CD4-positive, alpha-beta T cell treated with Interferon alpha-2 for 1 hour (primary cell): Measurements from ENCODE around the gene EXOC2.
A peak's percentile ranks its signal among the peaks of the same experiment; 100 is the strongest.
"Not testable (repeated sequence)": the region's sequence is repeated elsewhere in the genome, so short reads cannot be mapped to it uniquely, and the experiment has no call there.

Source experiments
- DNase-seq, 2 donors: peaks; one replicate each; pipeline ENCODE4 v3.0.0-alpha.2; 2020 to 2022

The EXOC2 gene

DNA sequence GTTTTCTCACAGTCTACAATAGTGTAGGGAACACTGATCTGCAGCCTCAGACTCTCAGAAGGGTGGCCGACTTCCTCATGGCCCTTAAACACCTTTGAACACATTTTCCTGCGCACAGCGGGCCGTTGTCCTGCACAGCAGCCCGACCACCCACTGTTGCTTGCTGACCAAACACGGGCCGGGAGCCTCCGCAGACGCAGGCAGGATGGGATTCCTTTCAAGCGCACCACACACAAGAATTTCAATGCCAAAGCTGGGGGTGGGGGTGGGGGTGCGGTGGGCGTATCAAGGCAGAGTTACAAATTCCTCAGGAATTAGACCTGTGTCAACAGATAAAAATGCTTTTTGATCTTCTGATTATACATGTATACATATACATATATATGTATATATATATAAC is 110.6 kb downstream of the EXOC2 start:
- no peak for DNase-seq

DNA sequence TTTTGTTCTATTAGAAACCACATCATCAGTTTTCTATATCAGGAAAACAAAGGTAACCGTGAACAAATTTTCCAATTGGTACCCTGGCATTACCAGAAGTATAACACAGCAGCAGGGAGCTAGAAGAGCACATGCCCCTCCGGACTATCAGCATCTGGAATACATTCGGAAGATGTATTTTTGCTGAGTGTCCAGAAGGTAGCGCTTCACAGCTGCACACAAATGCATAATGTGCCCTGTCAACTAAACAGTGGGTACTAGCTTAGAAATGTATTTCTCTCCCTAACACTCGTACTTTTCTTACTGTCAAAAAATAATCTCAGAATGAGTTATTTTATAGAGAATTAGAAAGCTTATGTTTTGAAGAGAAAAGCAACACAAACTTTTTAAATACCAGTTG is 113.6 kb downstream of the EXOC2 start:
- DNase-seq: no peak

DNA sequence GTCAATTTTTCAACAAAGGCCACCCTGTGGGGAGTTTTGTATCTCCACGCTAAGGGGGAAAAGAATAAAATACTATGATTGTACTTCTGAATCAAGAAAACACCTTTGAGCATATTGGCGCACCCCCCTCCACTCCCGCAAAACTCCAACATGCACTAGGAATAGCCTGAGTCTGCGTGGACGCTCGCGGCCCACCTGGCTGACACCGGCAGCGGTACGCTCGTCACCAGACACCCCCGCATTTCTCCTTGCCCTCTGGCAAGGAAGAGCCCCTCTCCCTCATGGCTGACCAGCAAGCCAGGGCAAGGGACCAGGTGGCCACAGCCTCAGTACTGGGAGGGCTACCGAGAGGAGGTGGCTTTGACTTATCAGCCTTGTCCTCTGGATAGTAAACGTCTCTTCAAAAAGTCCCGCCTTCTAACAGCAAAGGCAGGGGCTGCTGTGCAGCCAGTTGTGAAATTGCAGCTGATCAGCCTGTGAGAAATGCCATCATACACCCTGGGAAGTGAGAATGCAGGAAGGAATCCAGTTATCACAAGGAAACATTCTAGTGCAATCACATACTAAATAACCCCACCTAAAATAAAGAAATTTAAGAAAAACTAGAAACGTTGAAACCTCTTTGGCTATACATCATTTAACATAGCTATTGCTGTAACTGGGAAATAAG is 120.2 kb downstream of the EXOC2 start:
- no peak for DNase-seq

DNA sequence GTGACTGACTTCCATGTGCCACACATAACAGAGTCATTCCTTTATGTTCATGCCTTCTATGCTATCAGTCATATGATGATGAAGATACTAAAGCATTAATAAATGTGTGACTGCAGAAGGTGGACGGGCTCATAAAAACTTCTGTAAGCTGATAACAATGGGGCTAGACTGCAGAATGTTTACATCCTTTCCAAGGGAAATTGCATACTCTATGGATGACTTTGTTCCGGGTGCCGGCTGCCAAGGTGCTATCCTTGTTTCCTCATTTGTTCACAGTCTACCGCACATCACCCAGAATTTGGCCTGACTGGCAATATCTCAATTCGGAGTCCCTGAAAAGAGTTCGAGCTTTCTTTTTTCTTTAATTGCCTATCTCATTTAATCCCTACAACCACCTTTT is 121.0 kb downstream of the EXOC2 start:
- no peak for DNase-seq

DNA sequence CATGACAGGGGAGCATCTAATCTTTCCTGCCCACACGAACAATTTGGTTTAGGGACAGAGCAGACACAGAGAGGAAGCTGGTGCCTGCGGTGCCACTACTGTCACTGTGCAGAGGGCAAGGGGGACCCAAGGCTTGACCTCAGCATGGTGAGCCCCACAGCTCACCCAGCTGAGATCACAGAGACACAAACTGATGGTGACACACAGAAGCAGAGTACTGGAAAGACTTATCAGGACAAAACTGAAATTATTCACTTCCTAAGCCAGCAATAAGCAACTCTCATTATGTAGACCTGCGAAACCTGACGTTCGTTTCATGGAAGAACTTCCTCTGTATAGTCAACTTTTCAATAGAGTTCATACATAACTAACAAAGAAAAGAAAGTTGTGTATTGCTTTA is 122.1 kb downstream of the EXOC2 start:
- DNase-seq: no peak

DNA sequence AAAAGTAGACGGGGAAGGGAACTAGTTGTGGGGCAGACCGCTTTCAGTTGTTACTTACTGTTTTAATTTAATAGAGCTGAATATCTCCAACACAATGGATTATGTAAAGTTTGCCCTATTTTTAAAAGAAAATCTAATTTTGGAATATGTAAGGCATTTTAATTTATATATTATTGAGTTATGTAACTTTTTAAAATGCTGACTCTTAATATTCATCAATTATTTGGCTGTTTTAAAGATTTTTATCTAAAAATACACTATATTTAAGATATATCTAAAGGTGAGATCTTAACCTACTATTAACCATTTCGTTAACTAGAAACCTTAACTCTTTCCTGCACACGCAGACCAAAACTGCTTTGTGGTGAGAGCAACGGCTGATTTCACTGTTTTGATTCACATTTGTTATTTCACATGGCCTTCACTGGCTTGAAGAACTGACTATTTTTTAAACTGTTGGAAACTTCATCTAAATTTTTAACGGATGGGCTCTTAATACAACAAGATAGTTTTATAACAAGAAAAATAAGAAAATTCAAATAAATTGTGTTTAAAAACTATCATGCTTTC is 123.9 kb downstream of the EXOC2 start:
- DNase-seq: no peak

DNA sequence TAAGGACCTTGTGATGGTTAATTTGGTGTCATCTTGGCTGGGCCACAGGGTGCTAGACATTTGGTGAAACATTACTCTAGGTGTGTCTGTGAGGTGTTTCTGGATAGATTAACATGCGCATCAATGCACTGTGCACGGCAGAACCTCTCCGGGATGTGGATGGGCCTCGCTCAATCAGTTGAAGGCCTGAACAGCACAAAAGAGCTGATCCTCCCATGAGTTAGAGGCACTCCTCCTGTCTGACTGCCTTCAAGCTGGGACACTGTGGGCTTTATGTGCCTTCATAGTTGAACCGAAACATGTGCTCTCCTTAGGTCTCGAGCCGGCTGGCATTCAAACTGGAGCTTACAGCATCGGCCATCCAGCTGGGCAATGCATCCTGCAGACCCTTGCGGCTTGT is 124.9 kb downstream of the EXOC2 start:
- DNase-seq: no peak

DNA sequence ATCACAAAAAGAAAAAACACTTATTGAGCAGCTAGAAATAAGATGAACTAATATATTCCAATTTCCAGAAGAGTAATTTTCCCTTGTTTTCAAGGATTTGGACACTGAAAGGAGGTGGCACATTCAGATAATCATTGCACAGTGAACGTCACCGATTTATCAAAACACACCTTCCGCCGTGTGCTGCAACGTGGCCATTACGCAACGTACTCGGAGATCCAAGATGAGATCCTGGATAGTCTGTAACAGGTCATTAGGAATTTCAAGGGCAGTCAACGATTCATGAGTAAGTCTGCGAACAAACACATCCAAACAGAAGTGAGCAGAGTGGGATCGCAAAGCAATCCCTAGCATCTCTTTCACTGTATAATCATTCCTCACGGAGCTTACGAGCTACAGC is 129.1 kb downstream of the EXOC2 start:
- no peak for DNase-seq

DNA sequence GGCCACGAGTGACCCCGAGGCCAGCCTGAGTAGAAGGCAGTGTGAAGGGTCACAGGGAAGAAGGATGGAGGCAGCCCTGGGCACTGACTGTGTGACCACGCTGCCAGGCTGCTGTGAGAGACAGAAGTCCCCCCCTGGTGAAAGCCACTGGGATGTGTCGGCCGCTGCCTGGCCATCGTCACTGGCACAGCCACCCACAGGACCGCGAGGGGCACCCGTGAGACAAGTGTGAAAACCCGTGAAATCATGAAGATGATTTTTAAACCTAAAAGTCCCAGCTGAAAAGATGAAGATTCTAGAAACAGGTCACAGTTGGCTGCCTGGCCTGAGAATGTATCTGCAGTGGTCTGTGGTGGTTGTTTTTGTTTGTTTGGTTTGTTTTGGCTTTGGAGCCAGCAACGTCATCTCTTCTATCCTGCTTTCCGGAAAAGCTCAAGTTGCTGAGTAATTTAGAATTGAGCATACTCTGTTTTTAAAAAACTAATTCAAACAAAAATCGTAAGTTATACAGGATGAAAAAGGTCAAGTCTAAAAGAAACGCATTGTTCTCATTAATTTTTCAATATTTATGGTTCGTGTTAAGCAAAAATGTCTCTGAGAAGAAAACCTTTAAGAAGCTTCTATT is 130.8 kb downstream of the EXOC2 start:
- DNase-seq: no peak

DNA sequence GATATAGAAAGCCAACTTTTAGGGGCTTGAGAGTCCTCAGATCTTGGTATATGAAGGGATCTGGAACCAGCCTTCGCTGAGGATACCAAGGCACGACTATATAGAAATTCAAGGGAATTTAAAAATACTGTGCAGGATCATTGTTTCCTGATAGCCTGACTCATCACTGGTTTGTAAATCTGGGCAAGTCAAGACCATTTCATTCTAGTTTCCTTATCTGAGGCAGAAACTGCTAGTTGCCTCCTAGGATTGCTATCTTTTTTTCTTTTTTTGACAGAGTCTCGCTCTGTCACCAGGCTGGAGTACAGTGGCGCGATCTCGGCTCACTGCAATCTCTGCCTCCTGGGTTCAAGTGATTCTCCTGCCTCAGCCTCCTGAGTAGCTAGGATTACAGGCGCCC is 131.6 kb downstream of the EXOC2 start:
- not testable (repeated sequence) for DNase-seq

DNA sequence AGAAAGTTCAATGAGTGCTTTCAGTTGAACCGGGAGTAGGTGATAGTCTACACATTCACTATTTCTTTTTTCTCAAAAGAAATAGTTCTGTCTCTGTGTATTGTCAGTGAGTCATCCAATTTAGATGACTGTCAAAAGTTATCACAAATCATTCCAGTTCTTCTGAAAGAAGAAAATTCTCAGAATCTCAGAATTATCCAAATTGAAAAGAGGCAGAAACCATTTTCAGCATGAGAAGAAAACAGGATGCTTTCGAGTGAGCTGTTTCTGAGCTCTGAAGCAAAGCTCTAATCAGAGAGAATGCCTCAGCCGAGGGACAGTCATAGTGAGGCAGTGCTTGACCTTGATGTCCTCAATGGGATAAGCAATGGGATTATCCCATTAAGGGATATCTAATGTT is 134.0 kb downstream of the EXOC2 start:
- DNase-seq: no peak

DNA sequence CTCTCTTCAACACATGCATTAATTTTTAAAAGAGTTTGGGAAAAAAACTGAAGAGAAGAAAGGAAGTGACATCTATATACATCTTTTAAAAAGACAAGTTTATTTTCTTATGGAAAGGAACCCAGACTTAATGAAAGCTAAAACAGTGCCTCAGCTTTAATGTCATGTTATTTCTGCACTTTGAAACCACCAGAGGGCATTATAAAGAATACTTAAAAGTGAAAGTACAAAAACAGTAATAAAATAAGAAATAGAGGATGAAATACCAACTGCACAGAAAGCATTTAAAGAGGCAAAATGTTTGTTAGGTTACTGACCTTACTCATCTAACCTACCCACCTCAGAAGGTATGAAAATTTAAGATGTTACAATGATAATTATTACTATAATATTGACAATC is 134.8 kb downstream of the EXOC2 start:
- peak in 1 of 2 donors; percentile 11 for DNase-seq

DNA sequence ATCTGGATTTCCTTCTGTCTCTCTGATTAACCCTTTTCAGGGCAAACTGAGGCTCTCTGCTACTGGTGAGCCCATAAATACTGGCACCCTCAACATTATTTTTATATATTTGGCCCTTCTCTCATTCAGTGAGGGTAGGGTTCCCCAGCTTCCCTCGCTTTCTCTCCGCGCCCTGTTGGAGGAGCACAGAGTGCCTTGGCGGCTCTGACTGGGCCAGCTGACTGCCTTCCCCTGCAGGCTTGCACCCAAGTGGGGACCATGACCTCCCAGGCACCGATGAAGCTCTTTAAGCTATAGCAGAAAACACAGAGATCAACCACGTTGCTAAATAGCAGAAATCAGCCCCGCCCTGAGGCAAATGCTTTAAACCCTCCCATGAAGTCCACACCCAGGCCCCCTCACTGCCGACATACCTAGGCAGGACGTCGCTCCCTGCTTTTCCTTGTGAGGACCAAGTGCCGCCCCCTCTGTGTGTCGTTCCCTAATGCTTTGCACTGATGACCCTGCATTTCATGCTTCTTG is 141.0 kb downstream of the EXOC2 start:
- DNase-seq: no peak

DNA sequence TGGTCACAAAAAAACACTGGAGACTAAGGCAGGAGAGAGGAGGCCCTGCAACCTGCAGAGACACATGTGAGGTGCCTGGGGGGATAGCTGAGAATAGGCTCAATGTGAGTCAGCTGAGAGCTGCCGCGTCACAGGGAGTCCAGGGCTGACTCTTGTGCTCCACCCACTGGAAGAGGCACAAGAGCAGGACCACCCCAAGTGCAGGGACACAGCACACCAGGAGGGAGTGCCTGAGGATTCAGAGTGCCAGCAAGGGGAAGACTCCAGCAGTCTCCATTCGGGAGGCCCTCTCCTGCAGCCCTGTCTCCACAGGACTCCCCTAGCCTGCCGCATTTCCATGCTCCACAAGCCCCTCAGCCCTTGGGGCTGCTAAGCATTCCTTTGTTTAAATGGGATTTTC is 141.5 kb downstream of the EXOC2 start:
- no peak for DNase-seq

DNA sequence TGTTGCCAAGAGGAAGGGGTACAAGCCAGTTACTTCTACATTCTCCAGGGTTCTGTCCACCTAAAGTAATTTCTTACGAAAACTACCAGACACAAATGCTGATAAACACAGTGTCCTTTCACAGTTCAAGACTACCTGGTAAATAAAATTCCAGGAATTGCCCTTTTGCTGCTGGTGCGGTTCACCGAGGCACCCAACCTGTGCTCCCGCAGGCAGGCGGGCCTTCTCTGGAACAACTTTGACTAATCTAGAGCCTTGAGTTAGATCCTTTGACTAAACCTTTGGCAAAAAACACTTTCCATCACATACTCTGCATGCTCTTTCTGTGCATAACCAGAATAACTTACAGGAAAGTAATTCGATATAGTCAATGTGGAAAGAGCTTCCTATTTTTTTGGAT is 143.0 kb downstream of the EXOC2 start:
- no peak for DNase-seq

DNA sequence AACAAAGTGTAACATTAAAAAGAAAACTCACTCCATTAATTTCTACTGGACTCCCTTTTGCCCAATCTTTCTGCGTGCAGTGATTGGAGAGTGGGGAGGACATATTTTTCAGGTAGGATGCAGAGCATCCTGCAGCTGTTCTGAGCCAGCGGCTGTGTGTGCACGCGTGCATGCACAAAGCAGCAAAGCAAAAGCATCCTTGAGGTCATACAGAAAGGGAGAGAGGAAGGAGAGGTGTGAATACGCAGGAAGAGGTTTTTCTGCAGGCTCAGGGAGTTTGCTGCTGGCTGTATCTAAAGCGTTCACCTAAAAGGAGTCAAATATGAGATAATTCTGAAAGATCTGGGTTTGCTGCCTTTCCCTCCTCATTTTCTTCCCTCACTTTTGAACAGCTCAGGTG is 144.4 kb downstream of the EXOC2 start:
- peak in 1 of 2 donors; percentile 10 for DNase-seq

DNA sequence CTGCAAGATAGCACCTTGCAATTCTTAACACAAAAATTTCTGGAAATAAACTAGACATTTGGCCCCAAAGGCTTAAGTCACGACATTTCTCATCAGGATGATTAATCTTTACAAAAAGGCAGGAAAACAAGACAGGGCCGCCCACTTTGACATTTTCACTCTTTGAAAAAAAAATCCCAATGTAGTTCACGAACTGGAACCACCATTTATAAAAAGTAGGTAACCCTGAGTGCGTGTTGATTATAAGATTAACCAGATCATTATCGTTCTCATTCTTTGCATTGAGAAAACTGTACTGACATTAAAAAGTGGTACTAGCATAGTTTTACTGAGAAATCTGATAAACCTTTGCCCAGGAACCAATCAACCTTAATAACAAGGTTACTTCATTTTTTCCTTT is 144.8 kb downstream of the EXOC2 start:
- DNase-seq: no peak

DNA sequence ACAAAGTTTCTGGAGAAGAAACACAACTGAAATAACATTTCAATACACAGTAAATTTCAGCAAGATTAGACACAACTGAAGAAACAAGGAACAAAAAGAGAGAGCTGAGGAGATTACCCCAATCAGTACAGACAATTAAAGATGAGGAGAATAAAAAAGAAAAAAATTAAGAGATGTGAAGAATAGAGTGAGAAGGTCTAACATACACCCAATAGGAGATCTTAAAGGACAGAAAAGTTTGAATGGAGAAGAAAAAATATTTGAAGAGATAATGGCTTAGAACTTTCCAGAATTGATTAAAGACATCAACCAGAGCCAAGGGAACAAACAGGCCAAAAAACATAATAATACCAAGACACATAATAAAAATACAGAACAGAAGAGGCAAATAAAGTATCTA is 152.4 kb downstream of the EXOC2 start:
- no peak for DNase-seq

DNA sequence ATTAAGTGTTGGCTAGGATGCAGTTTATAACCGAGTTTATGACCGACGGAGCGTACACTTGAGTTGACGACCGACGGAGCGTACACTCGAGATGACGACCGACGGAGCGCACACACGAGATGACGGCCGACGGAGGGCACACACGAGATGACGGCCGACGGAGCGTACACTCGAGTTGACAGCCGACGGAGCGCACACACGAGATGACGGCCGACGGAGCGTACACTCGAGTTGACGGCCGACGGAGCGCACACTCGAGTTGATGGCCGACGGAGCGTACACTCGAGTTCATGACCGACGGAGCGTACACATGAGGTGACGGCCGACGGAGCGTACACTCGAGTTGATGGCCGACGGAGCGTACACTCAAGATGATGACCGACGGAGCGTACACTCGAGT is 155.8 kb downstream of the EXOC2 start:
- DNase-seq: no peak

DNA sequence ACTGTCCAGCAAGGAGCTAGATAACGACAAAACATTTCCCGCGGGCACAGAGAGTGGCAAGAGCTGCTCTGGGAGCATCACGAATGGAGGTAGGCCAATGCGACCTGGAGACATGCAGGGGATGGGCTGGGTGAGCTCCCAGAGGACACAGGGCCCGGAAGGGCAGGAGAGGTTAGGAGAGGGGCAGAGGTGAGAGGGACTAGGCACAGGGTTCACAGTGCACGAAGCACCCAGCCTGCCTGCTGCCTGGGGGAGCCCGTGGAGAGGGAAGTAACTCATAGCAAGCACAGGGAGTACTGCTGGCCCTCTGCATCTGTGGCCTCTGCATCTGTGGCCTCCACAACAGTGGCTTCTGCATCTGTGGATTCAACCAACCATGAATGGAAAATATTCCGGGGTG is 162.5 kb downstream of the EXOC2 start:
- DNase-seq: no peak

DNA sequence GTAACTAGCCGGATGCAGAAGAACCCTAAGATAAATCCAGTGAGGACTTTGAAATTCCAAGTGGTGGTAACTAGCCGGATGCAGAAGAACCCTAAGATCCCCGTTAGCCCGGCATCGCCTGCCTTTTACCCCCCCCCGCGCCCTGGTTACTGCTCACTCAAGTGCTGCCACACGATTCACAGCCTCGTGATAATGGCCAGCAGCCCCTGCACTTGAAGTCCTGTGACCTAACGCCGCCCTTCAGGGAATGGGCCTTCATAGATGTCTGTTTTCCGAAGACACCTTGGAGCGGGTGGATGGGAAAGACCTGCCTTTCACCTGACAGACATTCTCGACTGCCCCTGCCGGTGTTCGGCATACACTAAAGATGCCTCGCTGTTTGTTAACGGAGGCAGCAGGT is 163.9 kb downstream of the EXOC2 start:
- no peak for DNase-seq

DNA sequence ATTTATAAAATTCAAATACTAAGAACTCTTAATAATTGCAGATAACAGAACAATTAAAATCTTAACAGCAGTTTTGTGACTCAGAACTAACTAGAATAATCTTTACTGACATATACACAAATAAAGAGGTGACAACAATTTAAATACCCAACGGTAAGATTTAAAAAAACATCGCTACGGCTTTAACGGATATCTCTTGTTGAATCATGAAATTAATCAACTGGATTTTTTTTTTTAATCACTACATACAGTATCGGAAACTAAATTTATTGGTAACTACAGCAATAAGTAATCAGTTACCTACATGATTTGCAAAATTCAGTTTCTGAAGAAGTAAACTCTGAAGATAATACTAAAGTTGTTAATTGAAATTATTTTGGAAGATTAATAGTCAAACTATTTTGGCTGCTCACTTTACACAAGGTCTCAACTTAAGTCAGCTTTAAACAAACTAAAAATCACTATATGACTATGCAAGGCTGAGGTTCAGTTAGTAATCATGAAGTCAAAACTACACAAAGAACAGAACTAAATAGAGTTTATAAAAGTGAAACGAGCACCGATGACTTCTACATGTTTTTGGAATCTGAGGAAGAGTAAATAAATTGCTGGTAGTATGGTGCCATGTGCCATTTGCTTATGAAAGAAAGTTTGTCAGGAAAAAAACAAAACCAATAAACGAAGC is 164.8 kb downstream of the EXOC2 start:
- no peak for DNase-seq

DNA sequence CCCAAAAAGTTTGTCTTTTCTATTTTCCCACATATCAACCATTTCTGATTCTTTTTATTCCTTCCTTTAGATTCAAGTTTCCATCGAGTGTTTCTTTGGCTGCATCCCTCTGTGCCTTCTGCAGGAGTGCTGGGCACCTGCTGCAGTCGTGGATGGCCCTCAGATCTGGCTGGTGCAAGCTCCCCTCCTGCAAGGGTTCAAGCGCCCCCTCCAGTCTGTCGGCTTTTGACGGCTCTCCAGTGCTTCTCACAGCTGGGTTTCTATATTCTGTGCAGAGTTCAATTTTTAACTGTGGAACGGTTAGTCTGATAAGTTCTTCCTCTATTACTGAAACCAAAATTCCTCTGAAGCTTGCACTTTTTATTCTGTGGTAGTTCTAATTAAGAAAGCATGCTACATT is 168.1 kb downstream of the EXOC2 start:
- DNase-seq: peak; percentile 27 to 48

DNA sequence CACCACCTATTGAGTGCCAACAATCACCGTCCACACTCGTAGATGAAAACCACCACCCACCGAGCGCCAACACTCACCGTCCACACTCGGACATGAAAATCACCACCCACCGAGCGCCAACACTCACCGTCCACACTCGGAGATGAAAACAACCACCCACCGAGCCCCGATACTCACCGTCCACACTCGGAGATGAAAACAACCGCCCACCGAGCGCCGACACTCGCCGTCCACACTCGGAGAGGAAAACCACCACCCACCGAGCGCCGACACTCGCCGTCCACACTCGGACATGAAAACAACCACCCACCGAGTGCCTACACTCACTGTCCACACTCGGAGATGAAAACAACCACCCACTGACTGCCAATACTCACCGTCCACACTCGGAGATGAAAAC is 172.1 kb downstream of the EXOC2 start:
- DNase-seq: no peak
